IMR-90 (cell line): ENCODE data around the gene PRRC2B. TPM values are rescaled to one million over a fixed set of nuclear protein-coding genes. Genes with fewer than 3 reads are reported as not detected.
A peak's percentile ranks its signal among the peaks of the same experiment; 100 is the strongest.

Experiments
- ATAC-seq: fragments of 200-7000 bp; cut with Tn5 transposase; 2 replicates; pipeline ENCODE4 v1.9.1; 2020; ENCODE audit warnings: low read depth, mild to moderate bottlenecking, moderate library complexity
- BruUV-seq: library from RNA; stranded (reverse); fragments of 400-500 nt; replicated peaks from 2 replicates; lab custom pipeline; 2021; lab: Mats Ljungman, UMichigan
- CTCF ChIA-PET: fragments of 300-600 bp; formaldehyde crosslinking; extraction: SDS; loops from one replicate; lab custom pipeline; 2021; ENCODE audit warnings: antibody characterized with exemption; lab: Yijun Ruan, JAX
- POLR2A ChIA-PET: fragments of 300-600 bp; sonication (Branson Sonifier 250); formaldehyde crosslinking; loops from one replicate; lab custom pipeline; 2022; ENCODE audit warnings: antibody characterized with exemption; ENCODE audit not compliant: unreplicated experiment; lab: Charles Lee
- DNase-seq: peaks from one replicate; pipeline ENCODE4 v3.0.0; 2013
- H2AFZ ChIP-seq: replicated peaks from 2 replicates; pipeline ENCODE3; 2013; ENCODE audit warnings: low read length, mild to moderate bottlenecking; ENCODE audit not compliant: poor library complexity
- H2AK5ac ChIP-seq: 2 replicates; pipeline ENCODE4 v1.6.1; 2013; ENCODE audit warnings: low read depth, low read length, inconsistent platforms
- H2AK9ac ChIP-seq: replicated peaks from 2 replicates; pipeline ENCODE3; 2013; ENCODE audit warnings: mild to moderate bottlenecking, low read depth, low read length, moderate library complexity; ENCODE audit not compliant: poor library complexity
- H2BK120ac ChIP-seq: 2 replicates; pipeline ENCODE4 v1.6.1; 2013; ENCODE audit warnings: low read depth, low read length, inconsistent platforms
- H2BK15ac ChIP-seq: 3 replicates; pipeline ENCODE4 v1.6.1; 2013; ENCODE audit warnings: low read depth, low read length, inconsistent platforms
- H2BK20ac ChIP-seq: 2 replicates; pipeline ENCODE4 v1.6.1; 2013; ENCODE audit warnings: low read depth, mild to moderate bottlenecking, inconsistent platforms, low read length, moderate library complexity
- H2BK5ac ChIP-seq: 2 replicates; pipeline ENCODE4 v1.6.1; 2013; ENCODE audit warnings: mild to moderate bottlenecking, low read depth, low read length, inconsistent platforms; ENCODE audit not compliant: poor library complexity, severe bottlenecking
- H3K14ac ChIP-seq: replicated peaks from 2 replicates; pipeline ENCODE4 v1.6.1; 2013; ENCODE audit warnings: low read depth, low read length, inconsistent platforms
- H3K18ac ChIP-seq: 2 replicates; pipeline ENCODE4 v1.6.1; 2013; ENCODE audit warnings: low read depth, low read length, control low read depth
- H3K23ac ChIP-seq: 2 replicates; pipeline ENCODE4 v1.6.1; 2013; ENCODE audit warnings: low read depth, low read length, inconsistent platforms
- H3K27ac ChIP-seq: 2 replicates; pipeline ENCODE4 v1.5.1; 2013; ENCODE audit warnings: mild to moderate bottlenecking, control low read depth, low read length; ENCODE audit not compliant: insufficient read depth
- H3K27me3 ChIP-seq: 2 replicates; pipeline ENCODE4 v1.6.1; 2013; ENCODE audit warnings: low read length; ENCODE audit not compliant: control insufficient read depth, insufficient read depth
- H3K36me3 ChIP-seq: 2 replicates; pipeline ENCODE4 v1.6.1; 2013; ENCODE audit warnings: low read length, mixed read lengths; ENCODE audit not compliant: control insufficient read depth, insufficient read depth
- H3K4ac ChIP-seq: 2 replicates; pipeline ENCODE4 v1.6.1; 2013; ENCODE audit warnings: low read depth, low read length, inconsistent platforms
- H3K4me1 ChIP-seq: 2 replicates; pipeline ENCODE4 v1.6.1; 2013; ENCODE audit warnings: low read length, mixed read lengths; ENCODE audit not compliant: control insufficient read depth, insufficient read depth
- H3K4me2 ChIP-seq: 2 replicates; pipeline ENCODE4 v1.6.1; 2013; ENCODE audit warnings: low read depth, mild to moderate bottlenecking, control low read depth, low read length, moderate library complexity
- H3K4me3 ChIP-seq: 2 replicates; pipeline ENCODE4 v1.5.1; 2013; ENCODE audit warnings: low read depth, mild to moderate bottlenecking, control low read depth, low read length, moderate library complexity; ENCODE audit not compliant: insufficient read depth
- H3K56ac ChIP-seq: 2 replicates; pipeline ENCODE4 v1.6.1; 2013; ENCODE audit warnings: low read length, inconsistent platforms; ENCODE audit not compliant: insufficient read depth; ENCODE audit errors: extremely low read depth
- H3K79me1 ChIP-seq, 2 experiments: 2 replicates each; pipeline ENCODE4 v1.6.1; 2013; ENCODE audit warnings: low read length in 2 of 2, inconsistent platforms in 1 of 2, low read depth in 1 of 2
- H3K9ac ChIP-seq: 2 replicates; pipeline ENCODE4 v1.6.1; 2013; ENCODE audit warnings: low read depth, low read length, control low read depth
- H3K9me1 ChIP-seq: 2 replicates; pipeline ENCODE4 v1.6.1; 2013; ENCODE audit warnings: low read length, inconsistent platforms; ENCODE audit not compliant: insufficient read depth
- H3K9me3 ChIP-seq: 2 replicates; pipeline ENCODE4 v1.6.1; 2013; ENCODE audit warnings: low read length; ENCODE audit not compliant: control insufficient read depth, insufficient read depth
- H4K20me1 ChIP-seq: 2 replicates; pipeline ENCODE4 v1.6.1; 2013; ENCODE audit warnings: low read length, inconsistent platforms; ENCODE audit not compliant: insufficient read depth
- H4K5ac ChIP-seq: 2 replicates; pipeline ENCODE4 v1.6.1; 2013; ENCODE audit warnings: mild to moderate bottlenecking, low read depth, low read length, control low read depth
- H4K8ac ChIP-seq, 2 experiments: 2 replicates each; pipeline ENCODE4 v1.6.1; 2013; ENCODE audit warnings: low read depth in 2 of 2, low read length in 2 of 2, control low read depth in 1 of 2, inconsistent platforms in 1 of 2
- H4K91ac ChIP-seq: 2 replicates; pipeline ENCODE4 v1.6.1; 2013; ENCODE audit warnings: low read depth, low read length, inconsistent platforms; ENCODE audit not compliant: insufficient read depth
- BHLHE40 ChIP-seq: fragments of 150-350 bp; IDR thresholded peaks from 2 replicates; pipeline ENCODE4 v1.6.1; 2016; ENCODE audit warnings: mild to moderate bottlenecking, low read depth, low read length
- CEBPB ChIP-seq: IDR thresholded peaks from 2 replicates; pipeline ENCODE4 v1.6.1; 2012; ENCODE audit warnings: low read depth, low read length, improper control_type of control experiment
- CHD1 ChIP-seq: IDR thresholded peaks from 2 replicates; pipeline ENCODE4 v1.6.1; 2012; ENCODE audit warnings: low read depth, low read length, improper control_type of control experiment
- CTCF ChIP-seq: conservative IDR thresholded peaks from 2 replicates; pipeline ENCODE4 v1.5.1; 2012; ENCODE audit warnings: mild to moderate bottlenecking, low read depth, low read length, improper control_type of control experiment
- ELK1 ChIP-seq: fragments of 150-350 bp; IDR thresholded peaks from 2 replicates; pipeline ENCODE4 v1.6.1; 2016; ENCODE audit warnings: low read depth, mild to moderate bottlenecking, low read length, moderate library complexity, borderline replicate concordance
- FOS ChIP-seq: fragments of 150-350 bp; IDR thresholded peaks from 2 replicates; pipeline ENCODE4 v1.6.1; 2016; ENCODE audit warnings: low read depth, low read length
- MAFK ChIP-seq: IDR thresholded peaks from 2 replicates; pipeline ENCODE4 v1.6.1; 2012; ENCODE audit warnings: low read depth, low read length, improper control_type of control experiment
- MAZ ChIP-seq: IDR thresholded peaks from 2 replicates; pipeline ENCODE4 v1.6.1; 2012; ENCODE audit warnings: low read depth, mild to moderate bottlenecking, low read length, improper control_type of control experiment, moderate library complexity, borderline replicate concordance
- MXI1 ChIP-seq: IDR thresholded peaks from 2 replicates; pipeline ENCODE4 v1.6.1; 2012; ENCODE audit warnings: low read depth, mild to moderate bottlenecking, low read length, moderate library complexity, borderline replicate concordance
- NFE2L2 ChIP-seq: fragments of 150-350 bp; IDR thresholded peaks from 2 replicates; pipeline ENCODE4 v1.6.1; 2016; ENCODE audit warnings: low read depth, mild to moderate bottlenecking, low read length
- POLR2A ChIP-seq: IDR thresholded peaks from 2 replicates; pipeline ENCODE4 v1.6.1; 2012; ENCODE audit warnings: mild to moderate bottlenecking, low read depth, low read length
- RAD21 ChIP-seq: IDR thresholded peaks from 2 replicates; pipeline ENCODE4 v1.6.1; 2012; ENCODE audit warnings: low read length, improper control_type of control experiment
- RCOR1 ChIP-seq: IDR thresholded peaks from 2 replicates; pipeline ENCODE4 v1.6.1; 2012; ENCODE audit warnings: mild to moderate bottlenecking, low read length, improper control_type of control experiment; ENCODE audit not compliant: insufficient replicate concordance
- RFX5 ChIP-seq: IDR thresholded peaks from 2 replicates; pipeline ENCODE4 v1.8.0; 2012; ENCODE audit warnings: low read depth, mild to moderate bottlenecking, low read length, moderate library complexity
- SMC3 ChIP-seq: fragments of 150-350 bp; IDR thresholded peaks from 2 replicates; pipeline ENCODE4 v1.6.1; 2016; ENCODE audit warnings: low read depth, mild to moderate bottlenecking, antibody characterized with exemption, low read length, moderate library complexity
- USF2 ChIP-seq: fragments of 150-350 bp; IDR thresholded peaks from 2 replicates; pipeline ENCODE4 v1.6.1; 2017; ENCODE audit warnings: mild to moderate bottlenecking, antibody characterized with exemption, low read length, low read depth
- WGBS, 2 experiments: methylation state at CpG; one replicate each; pipeline versions ENCODE4 v1.1.5 to v1.1.7; 2013; ENCODE audit warnings: missing lambda C conversion rate in 2 of 2; ENCODE audit not compliant: insufficient read length in 1 of 2; ENCODE audit errors: extremely low coverage in 2 of 2; 5-methylcytosine and 5-hydroxymethylcytosine counted together
- dilution Hi-C: fragments of 300-500 bp; cut with HindIII; formaldehyde crosslinking; loops from one replicate; pipeline ENCODE4 v1.14.3; 2018; ENCODE audit warnings: low sequenced_read_pairs; ENCODE audit not compliant: unreplicated experiment
- in situ Hi-C: fragments of 300-500 bp; cut with MboI; formaldehyde crosslinking; loops from 3 replicates; pipeline ENCODE4 v1.14.3; 2019; ENCODE audit warnings: low sequenced_read_pairs, inconsistent platforms, mixed read lengths
- intact Hi-C: fragments of 100-400 bp; cut with micrococcal nuclease; formaldehyde crosslinking; loops from 2 replicates; pipeline ENCODE4 v1.10.0; 2022
- polyA plus RNA-seq, 3 experiments: library from polyadenylated mRNA; depleted of rRNA; stranded (reverse); fragments of >200 nt; gene quantifications; 2 replicates each; pipeline ENCODE4 v1.2.3, GENCODE V29; 2012; ENCODE audit warnings: low replicate concordance in 1 of 3
- total RNA-seq: library from RNA; depleted of rRNA; stranded (reverse); fragments of >200 nt; gene quantifications from 2 replicates; pipeline ENCODE4 v1.2.3, GENCODE V29; 2012

PRRC2B gene
- total and polyA plus RNA-seq, 2 of the 4 experiments (the other 2 are of a cell fraction), result 19.4 to 39.1 TPM

- H4K8ac ChIP-seq, result no peak overlapping the region
- no peak overlapping the region for H4K5ac ChIP-seq
- ATAC-seq (no peak), DNase-seq (no peak)
- dilution Hi-C loops (no loop called here), intact Hi-C loops (loop anchor here (5.0 kb wide), 1 partner anchor 77 kb away; no protein-coding TSS in a partner anchor), in situ Hi-C loops (no loop called here)
- H3K79me1 ChIP-seq, result peaks cover 0 to 56% of the 10 kb centered on the region in 2 experiments; a peak in 2 of 4 replicates
- POLR2A ChIA-PET, result no interaction called here
- H3K27me3 ChIP-seq, result no peaks in the 10 kb centered on the region
- no peak overlapping the region for H3K27ac ChIP-seq
- H3K4ac ChIP-seq, result no peak overlapping the region
- no peak overlapping the region for H2BK120ac ChIP-seq
- H3K4me2 ChIP-seq, result no peak overlapping the region
- no peaks in the 10 kb centered on the region for H3K9me3 ChIP-seq
- no peak overlapping the region for H3K9ac ChIP-seq
- peaks cover 98% of the 10 kb centered on the region for H4K20me1 ChIP-seq
- no peak overlapping the region for H2BK15ac ChIP-seq
- no peak overlapping the region for H3K18ac ChIP-seq
- peaks cover 29% of the 10 kb centered on the region for H3K4me1 ChIP-seq
- H2AK9ac ChIP-seq, result no peak overlapping the region
- CTCF ChIA-PET, result no interaction called here
- H2AK5ac ChIP-seq, result no peak overlapping the region
- H2AFZ ChIP-seq, result no peak overlapping the region
- no CpG with 5 or more reads among the region's 7 CpGs for WGBS, 2 experiments
- H4K91ac ChIP-seq, result no peak overlapping the region
- no peak for TF ChIP-seq CHD1
- TF ChIP-seq MXI1, result no peak
- no peak for TF ChIP-seq CEBPB
- no peak for TF ChIP-seq RFX5
- no peak for TF ChIP-seq BHLHE40
- TF ChIP-seq MAFK, result no peak
- no peak for TF ChIP-seq NFE2L2
- no peak for TF ChIP-seq CTCF
- TF ChIP-seq SMC3, result no peak
- no peak for TF ChIP-seq MAZ
- TF ChIP-seq FOS, result no peak
- no peak for TF ChIP-seq ELK1
- no peak for TF ChIP-seq RAD21
- TF ChIP-seq USF2, result no peak
- no peak for TF ChIP-seq POLR2A
- TF ChIP-seq RCOR1, result no peak
- H3K14ac ChIP-seq, result no peak overlapping the region
- H3K4me3 ChIP-seq, result no peak overlapping the region
- BruUV-seq, result no TSS peak
- H3K36me3 ChIP-seq, result peaks cover 4% of the 10 kb centered on the region
- no peak overlapping the region for H2BK5ac ChIP-seq
- no peak overlapping the region for H2BK20ac ChIP-seq
- peaks cover 27% of the 10 kb centered on the region for H3K9me1 ChIP-seq
- H3K56ac ChIP-seq, result no peak overlapping the region
- H3K23ac ChIP-seq, result peak overlapping the region; percentile 7; the same call in 1 of the 2 replicates
These were observed 6.1 kb downstream of the PRRC2B start for GRCh38 chr9:131399972-131400371.
